Keratinocyte (primary cell): ENCODE data around the gene MRPS14. TPM values are rescaled to one million over a fixed set of nuclear protein-coding genes. Genes with fewer than 3 reads are reported as not detected.

Source experiments
- DNase-seq: peaks from one replicate; pipeline ENCODE4 v3.0.0-alpha.2; 2011; ENCODE audit warnings: low read depth, missing footprints, low spot score
- FAIRE-seq: peaks from 2 replicates; lab custom pipeline; 2011; peaks lifted over from hg19 to GRCh38; lab: Jason Lieb, UNC
- H2AFZ ChIP-seq: 2 replicates; pipeline ENCODE4 v1.6.0; 2012; ENCODE audit warnings: low read length, control low read depth, inconsistent platforms; ENCODE audit not compliant: control insufficient read depth
- H3K27ac ChIP-seq: 2 replicates; pipeline ENCODE4 v1.5.1; 2011; ENCODE audit warnings: low read length; ENCODE audit not compliant: control insufficient read depth, insufficient read depth
- H3K27me3 ChIP-seq: 3 replicates; pipeline ENCODE4 v1.6.0; 2011; ENCODE audit warnings: low read length; ENCODE audit not compliant: control insufficient read depth, insufficient read depth; ENCODE audit errors: extremely low read depth
- H3K36me3 ChIP-seq, 2 experiments: 2 replicates in 1 of 2; 3 replicates in 1 of 2; pipeline ENCODE4 v1.5.1; 2011; ENCODE audit warnings: low read length in 2 of 2, mild to moderate bottlenecking in 1 of 2; ENCODE audit not compliant: control insufficient read depth in 2 of 2, insufficient read depth in 2 of 2; ENCODE audit errors: extremely low read depth in 1 of 2
- H3K4me1 ChIP-seq: 3 replicates; pipeline ENCODE4 v1.5.1; 2011; ENCODE audit warnings: low read length; ENCODE audit not compliant: control insufficient read depth, insufficient read depth; ENCODE audit errors: extremely low read depth
- H3K4me2 ChIP-seq: 3 replicates; pipeline ENCODE4 v1.6.0; 2011; ENCODE audit warnings: low read depth, low read length; ENCODE audit not compliant: control insufficient read depth, insufficient read depth; ENCODE audit errors: extremely low read depth
- H3K4me3 ChIP-seq, 3 experiments: fragments of 200-600 bp in 1 of 3; sonication (generic) in 1 of 3; 2 replicates in 2 of 3; 3 replicates in 1 of 3; pipeline ENCODE4 v1.5.1; 2011 to 2016; ENCODE audit warnings: low read length in 3 of 3, mild to moderate bottlenecking in 3 of 3, control low read depth in 2 of 3, inconsistent platforms in 1 of 3, low read depth in 1 of 3, mixed read lengths in 1 of 3, mixed run types in 1 of 3, moderate library complexity in 1 of 3; ENCODE audit not compliant: control insufficient read depth in 2 of 3, insufficient read depth in 2 of 3; ENCODE audit errors: extremely low read depth in 1 of 3
- H3K79me2 ChIP-seq: 2 replicates; pipeline ENCODE4 v1.6.0; 2012; ENCODE audit warnings: low read length; ENCODE audit not compliant: control insufficient read depth, insufficient read depth
- H3K9ac ChIP-seq: 3 replicates; pipeline ENCODE4 v1.6.0; 2011; ENCODE audit warnings: low read length; ENCODE audit not compliant: control insufficient read depth, insufficient read depth; ENCODE audit errors: extremely low read depth
- H3K9me1 ChIP-seq: 3 replicates; pipeline ENCODE4 v1.6.0; 2011; ENCODE audit warnings: low read length; ENCODE audit not compliant: control insufficient read depth, insufficient read depth; ENCODE audit errors: extremely low read depth
- H3K9me3 ChIP-seq: 2 replicates; pipeline ENCODE4 v1.5.1; 2012; ENCODE audit warnings: low read depth, low read length; ENCODE audit not compliant: control insufficient read depth
- H4K20me1 ChIP-seq: 3 replicates; pipeline ENCODE4 v1.6.0; 2011; ENCODE audit warnings: low read length; ENCODE audit not compliant: control insufficient read depth, insufficient read depth; ENCODE audit errors: extremely low read depth
- EZH2 ChIP-seq: IDR thresholded peaks from one replicate; pipeline ENCODE4 v1.6.1; 2012; ENCODE audit warnings: inconsistent platforms, mild to moderate bottlenecking, low read length, moderate library complexity
- dilution Hi-C: fragments of 300-500 bp; cut with MboI; formaldehyde crosslinking; loops from one replicate; pipeline ENCODE4 v1.7.0; 2020; ENCODE audit warnings: low sequenced_read_pairs; ENCODE audit not compliant: extremely low pct_ligation_motif_present
- polyA plus RNA-seq, 5 experiments: library from polyadenylated mRNA; depleted of rRNA in 3 of 5; stranded (reverse) in 3 of 5; stranded (forward) in 1 of 5; unstranded in 1 of 5; fragments of >200 nt; gene quantifications; 1 replicate in 1 of 5; 2 replicates in 3 of 5; 3 replicates in 1 of 5; pipeline versions ENCODE4 v1.2.1 to v1.2.3, GENCODE V29; 2011 to 2012; ENCODE audit warnings: missing spikeins in 2 of 5, low read depth in 1 of 5, low replicate concordance in 1 of 5
- TF ChIP-seq, protein P1 (sequence below), 3 experiments: IDR thresholded peaks in 1 of 3; conservative IDR thresholded peaks in 1 of 3; optimal IDR thresholded peaks in 1 of 3; 2 replicates in 2 of 3; 3 replicates in 1 of 3; pipeline versions ENCODE3 to v1.5.1; 2011; ENCODE audit warnings: low read length in 3 of 3, mild to moderate bottlenecking in 3 of 3, moderate library complexity in 2 of 3, control low read depth in 1 of 3, inconsistent platforms in 1 of 3; ENCODE audit not compliant: insufficient read depth in 2 of 3; ENCODE audit errors: extremely low read depth in 1 of 3

MRPS14 gene
- polyA plus RNA-seq, 1 donor (not counting 4 experiments of a cell fraction or from before 2014, with no cell fraction given), result 35.2 TPM

DNA sequence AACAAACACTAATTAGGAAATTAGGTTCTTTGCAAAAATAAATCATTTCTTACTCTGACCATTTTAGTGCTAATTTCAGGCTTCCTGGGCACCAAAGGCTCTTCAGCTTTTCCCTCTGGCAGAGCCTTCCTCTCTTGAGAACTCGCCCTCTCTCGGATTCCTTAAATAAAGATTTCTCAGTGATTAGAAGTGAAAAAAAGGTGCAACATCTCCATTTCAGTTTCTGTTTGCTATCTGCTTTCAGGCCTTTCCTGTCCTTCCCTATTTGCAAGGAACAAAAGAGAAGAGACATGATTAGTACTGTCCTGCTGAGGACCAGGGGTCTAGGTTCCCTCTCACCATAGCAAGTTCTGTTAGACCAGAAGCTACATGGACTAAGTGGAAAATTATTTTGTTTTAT lies 51.3 kb downstream of the MRPS14 start:
- no peaks in the 10 kb centered on the region for H3K79me2 ChIP-seq
- H3K4me1 ChIP-seq, result peaks cover 16% of the 10 kb centered on the region
- TF ChIP-seq, protein P1, sequence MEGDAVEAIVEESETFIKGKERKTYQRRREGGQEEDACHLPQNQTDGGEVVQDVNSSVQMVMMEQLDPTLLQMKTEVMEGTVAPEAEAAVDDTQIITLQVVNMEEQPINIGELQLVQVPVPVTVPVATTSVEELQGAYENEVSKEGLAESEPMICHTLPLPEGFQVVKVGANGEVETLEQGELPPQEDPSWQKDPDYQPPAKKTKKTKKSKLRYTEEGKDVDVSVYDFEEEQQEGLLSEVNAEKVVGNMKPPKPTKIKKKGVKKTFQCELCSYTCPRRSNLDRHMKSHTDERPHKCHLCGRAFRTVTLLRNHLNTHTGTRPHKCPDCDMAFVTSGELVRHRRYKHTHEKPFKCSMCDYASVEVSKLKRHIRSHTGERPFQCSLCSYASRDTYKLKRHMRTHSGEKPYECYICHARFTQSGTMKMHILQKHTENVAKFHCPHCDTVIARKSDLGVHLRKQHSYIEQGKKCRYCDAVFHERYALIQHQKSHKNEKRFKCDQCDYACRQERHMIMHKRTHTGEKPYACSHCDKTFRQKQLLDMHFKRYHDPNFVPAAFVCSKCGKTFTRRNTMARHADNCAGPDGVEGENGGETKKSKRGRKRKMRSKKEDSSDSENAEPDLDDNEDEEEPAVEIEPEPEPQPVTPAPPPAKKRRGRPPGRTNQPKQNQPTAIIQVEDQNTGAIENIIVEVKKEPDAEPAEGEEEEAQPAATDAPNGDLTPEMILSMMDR (optimal IDR thresholded peaks at IDR 0.05 in 1 of 3, IDR thresholded peaks at IDR 0.05 in 1 of 3, conservative IDR thresholded peaks at IDR 0.05 in 1 of 3; ENCODE audit: extremely low read depth in 1 of 3, insufficient read depth in 2 of 3, low read length in 3 of 3), result no peak
- TF ChIP-seq EZH2, result no peak
- H3K4me2 ChIP-seq, result no peak overlapping the region
- H3K4me3 ChIP-seq, result no peak overlapping the region
- no peaks in the 10 kb centered on the region for H4K20me1 ChIP-seq
- DNase-seq, result no peak
- H3K9me1 ChIP-seq, result no peaks in the 10 kb centered on the region
- dilution Hi-C loops, result no loop called here
- no peak for FAIRE-seq
- H3K9ac ChIP-seq, result no peak overlapping the region
- no peak overlapping the region for H2AFZ ChIP-seq
- no peaks in the 10 kb centered on the region for H3K27me3 ChIP-seq
- H3K27ac ChIP-seq, result no peak overlapping the region
- no peaks in the 10 kb centered on the region for H3K36me3 ChIP-seq
- H3K9me3 ChIP-seq, result no peaks in the 10 kb centered on the region

DNA sequence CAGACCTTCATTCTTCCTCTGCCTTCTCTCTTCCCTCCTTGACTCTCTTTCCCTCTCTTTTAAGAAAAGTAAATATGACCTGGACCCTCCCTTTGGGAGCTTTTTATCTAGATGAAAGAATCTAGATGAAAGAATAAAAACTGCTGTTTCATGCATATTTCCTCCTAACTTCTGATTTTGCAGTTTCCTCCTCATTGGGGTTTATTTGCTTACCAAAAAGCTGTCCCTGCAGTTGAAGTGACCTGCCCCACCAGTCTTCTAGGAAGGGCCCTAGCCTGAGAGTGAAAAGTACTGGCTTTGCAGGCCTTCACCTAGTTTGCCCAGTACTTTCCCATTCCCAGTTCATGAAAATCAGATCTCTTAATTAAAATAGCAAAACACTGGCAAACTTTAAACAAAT lies 51.8 kb downstream of the MRPS14 start:
- Histone ChIP-seq H3K9me3 (no peaks in the 10 kb centered on the region), H3K9me1 (no peaks in the 10 kb centered on the region), H3K79me2 (no peaks in the 10 kb centered on the region), H3K4me3 (no peak overlapping the region), H3K4me1 (peaks cover 13% of the 10 kb centered on the region), H3K27me3 (no peaks in the 10 kb centered on the region), H4K20me1 (no peaks in the 10 kb centered on the region), H3K9ac (no peak overlapping the region), H3K27ac (no peak overlapping the region), H3K36me3 (no peaks in the 10 kb centered on the region), H3K4me2 (no peak overlapping the region), H2AFZ (no peak overlapping the region)
- FAIRE-seq (no peak), DNase-seq (no peak)
- dilution Hi-C loops, result no loop called here
- TF ChIP-seq, protein P1 (optimal IDR thresholded peaks at IDR 0.05 in 1 of 3, IDR thresholded peaks at IDR 0.05 in 1 of 3, conservative IDR thresholded peaks at IDR 0.05 in 1 of 3; ENCODE audit: extremely low read depth in 1 of 3, insufficient read depth in 2 of 3, low read length in 3 of 3), result no peak
- no peak for TF ChIP-seq EZH2
